Fibroblast of lung (primary cell): ENCODE measurements around the gene TLNRD1. TPM values are rescaled to one million over a fixed set of nuclear protein-coding genes. Genes with fewer than 3 reads are reported as not detected.

Experiments
- DNase-seq, 2 donors: peaks; one replicate each; pipeline versions ENCODE4 v3.0.0 to v3.0.0-alpha.2; 2010; ENCODE audit warnings: low read depth in 2 of 2
- H2AFZ ChIP-seq: 2 replicates; pipeline ENCODE4 v1.5.1; 2012; ENCODE audit warnings: low read length, control low read depth, inconsistent platforms
- H3K27ac ChIP-seq: 2 replicates; pipeline ENCODE4 v1.5.1; 2011; ENCODE audit warnings: low read length, control low read depth; ENCODE audit not compliant: insufficient read depth
- H3K27me3 ChIP-seq: 2 replicates; pipeline ENCODE4 v1.5.1; 2011; ENCODE audit warnings: mild to moderate bottlenecking, low read length; ENCODE audit not compliant: control insufficient read depth, insufficient read depth
- H3K36me3 ChIP-seq: 2 replicates; pipeline ENCODE4 v1.5.1; 2011; ENCODE audit warnings: low read length; ENCODE audit not compliant: control insufficient read depth, insufficient read depth
- H3K4me1 ChIP-seq: 2 replicates; pipeline ENCODE4 v1.5.1; 2011; ENCODE audit warnings: low read length; ENCODE audit not compliant: control insufficient read depth, insufficient read depth; ENCODE audit errors: extremely low read depth
- H3K4me2 ChIP-seq: 2 replicates; pipeline ENCODE4 v1.5.1; 2011; ENCODE audit warnings: low read length, control low read depth; ENCODE audit not compliant: insufficient read depth; ENCODE audit errors: extremely low read depth
- H3K4me3 ChIP-seq, 4 experiments: fragments of 200-600 bp in 1 of 4; sonication (generic) in 1 of 4; replicated peaks in 1 of 4; 2 replicates each; pipeline ENCODE4 v1.5.1; 2011 to 2016; ENCODE audit warnings: low read length in 4 of 4, low read depth in 3 of 4, mild to moderate bottlenecking in 3 of 4, control low read depth in 2 of 4, inconsistent platforms in 1 of 4, mixed read lengths in 1 of 4; ENCODE audit not compliant: insufficient read depth in 1 of 4; ENCODE audit errors: control extremely low read depth in 1 of 4
- H3K79me2 ChIP-seq: 2 replicates; pipeline ENCODE4 v1.5.1; 2012; ENCODE audit warnings: mild to moderate bottlenecking, low read length, inconsistent platforms; ENCODE audit not compliant: control insufficient read depth, insufficient read depth
- H3K9ac ChIP-seq: 2 replicates; pipeline ENCODE4 v1.5.1; 2011; ENCODE audit warnings: mild to moderate bottlenecking, low read length, control low read depth; ENCODE audit not compliant: insufficient read depth
- H3K9me3 ChIP-seq: 2 replicates; pipeline ENCODE4 v1.5.1; 2012; ENCODE audit warnings: low read depth, low read length; ENCODE audit not compliant: control insufficient read depth, insufficient read depth
- H4K20me1 ChIP-seq: 2 replicates; pipeline ENCODE4 v1.5.1; 2011; ENCODE audit warnings: low read length; ENCODE audit not compliant: control insufficient read depth, insufficient read depth; ENCODE audit errors: extremely low read depth
- CTCF ChIP-seq, 2 donors: IDR thresholded peaks in 1 of 2; conservative IDR thresholded peaks in 1 of 2; 1 replicate in 1 of 2; 2 replicates in 1 of 2; pipeline ENCODE4 v1.5.1; 2011 to 2012; ENCODE audit warnings: low read length in 2 of 2, control low read depth in 1 of 2, inconsistent platforms in 1 of 2, low read depth in 1 of 2, mild to moderate bottlenecking in 1 of 2
- EZH2 ChIP-seq: IDR thresholded peaks from 2 replicates; pipeline ENCODE4 v1.5.1; 2012; ENCODE audit warnings: low read length, control low read depth, mild to moderate bottlenecking; ENCODE audit errors: missing control alignments
- polyA plus RNA-seq, 2 donors: library from polyadenylated mRNA; depleted of rRNA in 1 of 2; stranded (reverse) in 1 of 2; unstranded in 1 of 2; fragments of >200 nt; gene quantifications; 2 replicates each; pipeline ENCODE4 v1.2.1, GENCODE V29; 2011 to 2012; ENCODE audit warnings: missing spikeins in 1 of 2
- total RNA-seq: library from RNA; depleted of rRNA; stranded (reverse); fragments of >200 nt; gene quantifications from 2 replicates; pipeline ENCODE4 v1.2.1, GENCODE V29; 2014

TLNRD1 gene
- total and polyA plus RNA-seq, 2 donors (not counting 1 experiment from before 2014, with no cell fraction given): 3.3 to 4.3 TPM

- no peaks in the 10 kb centered on the region for H3K36me3 ChIP-seq
- peaks cover 3% of the 10 kb centered on the region for H3K4me1 ChIP-seq
- TF ChIP-seq CTCF (conservative IDR thresholded peaks at IDR 0.05 in 1 of 2, IDR thresholded peaks at IDR 0.05 in 1 of 2; ENCODE audit: low read depth in 1 of 2, low read length in 2 of 2): no peak
- no peak for TF ChIP-seq EZH2
- peak; percentile 30 to 92 for DNase-seq
- H3K4me3 ChIP-seq: no peak overlapping the region
- no peaks in the 10 kb centered on the region for H3K27me3 ChIP-seq
- no peaks in the 10 kb centered on the region for H4K20me1 ChIP-seq
- no peak overlapping the region for H2AFZ ChIP-seq
- H3K79me2 ChIP-seq: no peaks in the 10 kb centered on the region
- no peak overlapping the region for H3K9ac ChIP-seq
- H3K4me2 ChIP-seq: no peak overlapping the region
- no peak overlapping the region for H3K27ac ChIP-seq
- no peaks in the 10 kb centered on the region for H3K9me3 ChIP-seq
Measured at GRCh38 chr15:80967451-80967850, 33.3 kb upstream of the TLNRD1 start.

GRCh38 chr15:80967991-80968510 is 32.7 kb upstream of the TLNRD1 start:
- H3K9ac ChIP-seq: no peak overlapping the region
- H3K4me3 ChIP-seq: no peak overlapping the region
- no peak for DNase-seq
- no peak for TF ChIP-seq CTCF (conservative IDR thresholded peaks at IDR 0.05 in 1 of 2, IDR thresholded peaks at IDR 0.05 in 1 of 2; ENCODE audit: low read depth in 1 of 2, low read length in 2 of 2)
- no peak for TF ChIP-seq EZH2
- no peaks in the 10 kb centered on the region for H3K9me3 ChIP-seq
- no peak overlapping the region for H3K27ac ChIP-seq
- H4K20me1 ChIP-seq: no peaks in the 10 kb centered on the region
- peaks cover 3% of the 10 kb centered on the region for H3K4me1 ChIP-seq
- no peak overlapping the region for H2AFZ ChIP-seq
- H3K4me2 ChIP-seq: no peak overlapping the region
- no peaks in the 10 kb centered on the region for H3K27me3 ChIP-seq
- H3K79me2 ChIP-seq: no peaks in the 10 kb centered on the region
- H3K36me3 ChIP-seq: no peaks in the 10 kb centered on the region

- Histone ChIP-seq H3K4me3 (no peak overlapping the region), H3K9me3 (no peaks in the 10 kb centered on the region), H3K36me3 (no peaks in the 10 kb centered on the region), H3K27ac (no peak overlapping the region), H3K4me2 (no peak overlapping the region), H3K9ac (no peak overlapping the region), H2AFZ (no peak overlapping the region), H3K4me1 (peaks cover 3% of the 10 kb centered on the region), H4K20me1 (no peaks in the 10 kb centered on the region), H3K27me3 (no peaks in the 10 kb centered on the region), H3K79me2 (no peaks in the 10 kb centered on the region)
- DNase-seq: no peak
- TF ChIP-seq EZH2: no peak
- no peak for TF ChIP-seq CTCF (conservative IDR thresholded peaks at IDR 0.05 in 1 of 2, IDR thresholded peaks at IDR 0.05 in 1 of 2; ENCODE audit: low read depth in 1 of 2, low read length in 2 of 2)
Measured at GRCh38 chr15:80969316-80969715, 31.4 kb upstream of the TLNRD1 start.
